ENCODE results near the gene CHRNB1. TPM values are rescaled to one million over a fixed set of nuclear protein-coding genes. Genes with fewer than 3 reads are reported as not detected.
A peak's percentile ranks its signal among the peaks of the same experiment; 100 is the strongest.

CHRNB1 gene
- total and polyA plus RNA-seq, 11 donors, result 8.2 to 27.3 (median 11.2) TPM

GRCh38 chr17:7414837-7415236, 30.0 kb upstream of the CHRNB1 start:
- Histone ChIP-seq H3K36me3 (peaks cover 0 to 19% (median 0%) of the 10 kb centered on the region in 9 donors), H3K27me3 (no peaks in the 10 kb centered on the region), H3K27ac (no peak overlapping the region), H3K4me3 (no peak overlapping the region), H3K4me1 (no peaks in the 10 kb centered on the region), H3K9me3 (no peaks in the 10 kb centered on the region)
- 83 to 86% (median 86%) methylated on average over 9 to 14 of the region's 14 CpGs for WGBS, 4 donors
- DNase-seq (no peak), ATAC-seq (no peak)
- intact Hi-C loops (cut with DNase I), result no loop called here
- TF ChIP-seq POLR2A (IDR thresholded peaks at IDR 0.05) (no peak), CTCF (IDR thresholded peaks at IDR 0.05) (no peak)

- H3K36me3 ChIP-seq, result peaks cover 0 to 19% (median 0%) of the 10 kb centered on the region in 9 donors
- H3K27ac ChIP-seq, result no peak overlapping the region
- H3K4me1 ChIP-seq, result no peaks in the 10 kb centered on the region
- TF ChIP-seq POLR2A (IDR thresholded peaks at IDR 0.05) (no peak), CTCF (IDR thresholded peaks at IDR 0.05) (no peak)
- H3K4me3 ChIP-seq, result no peak overlapping the region
- intact Hi-C loops (cut with DNase I), result no loop called here
- ATAC-seq (no peak), DNase-seq (no peak)
- no peaks in the 10 kb centered on the region for H3K9me3 ChIP-seq
- WGBS, 4 donors, result 90 to 93% (median 91%) methylated on average over 18 to 23 of the region's 23 CpGs
- no peaks in the 10 kb centered on the region for H3K27me3 ChIP-seq
Observed at GRCh38 chr17:7415784-7416183, 29.1 kb upstream of the CHRNB1 start.

- no peak for ATAC-seq
- Histone ChIP-seq H3K9me3 (no peaks in the 10 kb centered on the region), H3K27me3 (no peaks in the 10 kb centered on the region), H3K36me3 (peaks cover 0 to 19% (median 0%) of the 10 kb centered on the region in 9 donors), H3K4me1 (no peaks in the 10 kb centered on the region), H3K27ac (no peak overlapping the region), H3K4me3 (no peak overlapping the region)
- DNase-seq, result peak in 1 of 5 donors; percentile 13
- TF ChIP-seq POLR2A (IDR thresholded peaks at IDR 0.05) (no peak), CTCF (IDR thresholded peaks at IDR 0.05) (no peak)
- intact Hi-C loops (cut with DNase I), result no loop called here
- 79 to 84% (median 82%) methylated on average over 6 of the region's 6 CpGs for WGBS, 4 donors
Observed at GRCh38 chr17:7416323-7416722, 28.5 kb upstream of the CHRNB1 start.

- H3K4me1 ChIP-seq, result no peaks in the 10 kb centered on the region
- no peaks in the 10 kb centered on the region for H3K9me3 ChIP-seq
- 94 to 96% (median 95%) methylated on average over 30 to 54 of the region's 54 CpGs for WGBS, 4 donors
- no peak overlapping the region for H3K4me3 ChIP-seq
- H3K36me3 ChIP-seq, result peaks cover 0 to 19% (median 0%) of the 10 kb centered on the region in 9 donors
- no peak overlapping the region for H3K27ac ChIP-seq
- TF ChIP-seq POLR2A (IDR thresholded peaks at IDR 0.05), result no peak
- no peak for TF ChIP-seq CTCF (IDR thresholded peaks at IDR 0.05)
- H3K27me3 ChIP-seq, result no peaks in the 10 kb centered on the region
- intact Hi-C loops (cut with DNase I), result no loop called here
- peak in 1 of 5 donors; percentile 45 for DNase-seq
- ATAC-seq, result no peak
Observed at GRCh38 chr17:7417056-7417655, 27.7 kb upstream of the CHRNB1 start.

Data from heart left ventricle (tissue), 16 donors.